Esophagus muscularis mucosa (tissue), 4 donors: ENCODE results near the gene SNAP29. TPM values are rescaled to one million over a fixed set of nuclear protein-coding genes. Genes with fewer than 3 reads are reported as not detected.
"Not testable (repeated sequence)": the region's sequence is repeated elsewhere in the genome, so short reads cannot be mapped to it uniquely, and the experiment has no call there.

ENCODE experiments used
- DNase-seq: peaks from one replicate; pipeline ENCODE4 v3.0.0-alpha.2; 2017; ENCODE audit errors: extremely low spot score
- H3K27ac ChIP-seq, 4 donors: fragments of 200-600 bp; sonication (generic); replicated peaks in 1 of 4; 1 replicate in 3 of 4; 2 replicates in 1 of 4; pipeline ENCODE4 v1.5.1; 2016 to 2019; ENCODE audit warnings: mild to moderate bottlenecking in 1 of 4
- H3K27me3 ChIP-seq, 4 donors: fragments of 200-600 bp; sonication (generic); one replicate each; pipeline versions ENCODE4 v1.5.1 to v1.6.0; 2016 to 2019
- H3K36me3 ChIP-seq, 4 donors: fragments of 200-600 bp; sonication (generic); one replicate each; pipeline ENCODE4 v1.5.1; 2016 to 2019
- H3K4me1 ChIP-seq, 4 donors: fragments of 200-600 bp; sonication (generic); one replicate each; pipeline ENCODE4 v1.5.1; 2016 to 2019
- H3K4me3 ChIP-seq, 4 donors: fragments of 200-600 bp; sonication (generic); 1 replicate in 2 of 4; 2 replicates in 2 of 4; pipeline ENCODE4 v1.5.1; 2016 to 2019; ENCODE audit warnings: mild to moderate bottlenecking in 4 of 4, moderate library complexity in 1 of 4
- H3K9me3 ChIP-seq, 4 donors: fragments of 200-600 bp; sonication (generic); 1 replicate in 3 of 4; 2 replicates in 1 of 4; pipeline ENCODE4 v1.5.1; 2016 to 2019
- EP300 ChIP-seq: sonication (generic); formaldehyde crosslinking; IDR thresholded peaks from one replicate; pipeline ENCODE4 v1.6.1; 2017; ENCODE audit warnings: antibody characterized with exemption
- POLR2A ChIP-seq: fragments of 450-650 bp; IDR thresholded peaks from one replicate; pipeline ENCODE4 v1.6.1; 2017; ENCODE audit warnings: antibody characterized with exemption, moderate library complexity, mild to moderate bottlenecking, low read depth
- POLR2AphosphoS5 ChIP-seq, 2 donors: sonication (generic); formaldehyde crosslinking; IDR thresholded peaks; one replicate each; pipeline ENCODE4 v1.6.1; 2017; ENCODE audit warnings: antibody characterized with exemption in 2 of 2
- WGBS: methylation state at CpG from one replicate; pipeline ENCODE4 v1.1.5; 2018; 5-methylcytosine and 5-hydroxymethylcytosine counted together
- intact Hi-C: fragments of 100-400 bp; cut with DNase I; formaldehyde crosslinking; loops from one replicate; pipeline ENCODE4 v1.15.1; 2023
- total RNA-seq, 4 donors: library from RNA; depleted of rRNA; stranded (reverse); fragments of >200 nt; gene quantifications; one replicate each; pipeline versions ENCODE4 v1.1.0 to v1.2.1, GENCODE V29; 2016
- TF ChIP-seq, protein P1 (sequence below), 3 experiments: fragments of 200-600 bp in 2 of 3; fragments of 450-650 bp in 1 of 3; sonication (generic) in 2 of 3; IDR thresholded peaks; one replicate each; pipeline ENCODE4 v1.5.1; 2017 to 2019; ENCODE audit warnings: antibody characterized with exemption in 3 of 3, mild to moderate bottlenecking in 2 of 3, moderate library complexity in 1 of 3

The SNAP29 gene
- total RNA-seq, 4 donors from 2014 or later: 21.2 to 33.6 (median 26.4) TPM

DNA sequence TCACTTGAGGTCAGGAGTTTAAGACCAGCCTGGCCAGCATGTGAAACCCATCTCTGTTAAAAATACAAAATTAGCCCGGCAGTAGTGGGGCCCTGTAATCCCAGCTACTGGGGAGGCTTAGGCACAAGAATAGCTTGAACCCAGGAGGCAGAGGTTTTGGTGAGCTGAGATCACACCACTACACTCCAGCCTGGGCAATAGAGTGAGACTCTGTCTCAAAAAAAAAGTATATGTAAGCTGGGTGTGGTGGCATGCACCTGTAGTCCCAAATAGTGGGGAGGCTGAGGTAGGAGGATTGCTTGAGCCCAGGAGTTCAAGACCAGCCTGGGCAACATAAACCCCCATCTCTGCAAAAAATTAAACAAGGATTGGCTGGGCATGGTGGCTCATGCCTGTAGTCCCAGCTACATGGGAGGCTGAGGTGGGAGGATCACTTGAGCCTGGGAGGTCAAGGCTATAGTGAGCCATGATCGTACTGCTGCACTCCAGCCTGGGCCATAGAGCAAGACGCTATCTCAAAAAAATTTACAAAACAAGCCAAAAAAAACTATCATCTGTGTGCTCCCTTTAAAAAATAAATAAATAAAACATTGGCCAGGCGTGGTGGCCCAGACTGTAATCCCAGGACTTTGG is 69.2 kb downstream of the SNAP29 start:
- no peaks in the 10 kb centered on the region for H3K27me3 ChIP-seq
- intact Hi-C loops: no loop called here
- H3K4me3 ChIP-seq: no peak overlapping the region
- no peak overlapping the region for H3K27ac ChIP-seq
- no peaks in the 10 kb centered on the region for H3K9me3 ChIP-seq
- TF ChIP-seq POLR2A (no peak), POLR2AphosphoS5 (IDR thresholded peaks at IDR 0.05) (no peak), EP300 (no peak)
- TF ChIP-seq, protein P1, sequence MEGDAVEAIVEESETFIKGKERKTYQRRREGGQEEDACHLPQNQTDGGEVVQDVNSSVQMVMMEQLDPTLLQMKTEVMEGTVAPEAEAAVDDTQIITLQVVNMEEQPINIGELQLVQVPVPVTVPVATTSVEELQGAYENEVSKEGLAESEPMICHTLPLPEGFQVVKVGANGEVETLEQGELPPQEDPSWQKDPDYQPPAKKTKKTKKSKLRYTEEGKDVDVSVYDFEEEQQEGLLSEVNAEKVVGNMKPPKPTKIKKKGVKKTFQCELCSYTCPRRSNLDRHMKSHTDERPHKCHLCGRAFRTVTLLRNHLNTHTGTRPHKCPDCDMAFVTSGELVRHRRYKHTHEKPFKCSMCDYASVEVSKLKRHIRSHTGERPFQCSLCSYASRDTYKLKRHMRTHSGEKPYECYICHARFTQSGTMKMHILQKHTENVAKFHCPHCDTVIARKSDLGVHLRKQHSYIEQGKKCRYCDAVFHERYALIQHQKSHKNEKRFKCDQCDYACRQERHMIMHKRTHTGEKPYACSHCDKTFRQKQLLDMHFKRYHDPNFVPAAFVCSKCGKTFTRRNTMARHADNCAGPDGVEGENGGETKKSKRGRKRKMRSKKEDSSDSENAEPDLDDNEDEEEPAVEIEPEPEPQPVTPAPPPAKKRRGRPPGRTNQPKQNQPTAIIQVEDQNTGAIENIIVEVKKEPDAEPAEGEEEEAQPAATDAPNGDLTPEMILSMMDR (IDR thresholded peaks at IDR 0.05): no peak
- H3K36me3 ChIP-seq: peaks cover 0 to 1% (median 0%) of the 10 kb centered on the region in 4 donors
- 84% methylated on average over 4 of the region's 4 CpGs for WGBS
- no peak for DNase-seq
- peaks cover 20 to 76% (median 59%) of the 10 kb centered on the region in 4 donors for H3K4me1 ChIP-seq

DNA sequence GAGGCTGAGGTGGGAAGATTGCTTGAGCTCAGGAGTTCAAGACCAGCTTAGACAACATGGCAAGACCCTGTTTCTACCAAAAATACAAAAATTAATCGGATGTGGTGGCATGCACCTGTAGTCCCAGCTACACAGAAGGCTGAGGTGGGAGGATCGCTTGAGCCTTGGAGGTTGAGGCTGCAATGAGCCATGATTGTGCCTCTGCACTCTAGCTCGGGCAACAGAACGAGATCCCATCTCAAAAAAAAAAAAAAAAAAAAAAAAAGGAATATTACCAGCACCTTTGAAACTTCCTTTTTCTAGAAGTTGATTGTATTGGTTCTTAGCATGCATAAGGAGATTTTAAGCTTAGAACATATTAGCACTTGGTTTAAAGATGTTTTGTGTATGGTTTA is 69.8 kb downstream of the SNAP29 start:
- WGBS: 88% methylated on average over 4 of the region's 4 CpGs
- intact Hi-C loops: no loop called here
- Histone ChIP-seq H3K27ac (no peak overlapping the region), H3K36me3 (peaks cover 0 to 5% (median 0%) of the 10 kb centered on the region in 4 donors), H3K4me3 (no peak overlapping the region), H3K9me3 (no peaks in the 10 kb centered on the region), H3K4me1 (peaks cover 20 to 77% (median 54%) of the 10 kb centered on the region in 4 donors), H3K27me3 (no peaks in the 10 kb centered on the region)
- TF ChIP-seq POLR2A (no peak), EP300 (no peak), POLR2AphosphoS5 (IDR thresholded peaks at IDR 0.05) (no peak)
- TF ChIP-seq, protein P1 (IDR thresholded peaks at IDR 0.05): no peak
- no peak for DNase-seq

DNA sequence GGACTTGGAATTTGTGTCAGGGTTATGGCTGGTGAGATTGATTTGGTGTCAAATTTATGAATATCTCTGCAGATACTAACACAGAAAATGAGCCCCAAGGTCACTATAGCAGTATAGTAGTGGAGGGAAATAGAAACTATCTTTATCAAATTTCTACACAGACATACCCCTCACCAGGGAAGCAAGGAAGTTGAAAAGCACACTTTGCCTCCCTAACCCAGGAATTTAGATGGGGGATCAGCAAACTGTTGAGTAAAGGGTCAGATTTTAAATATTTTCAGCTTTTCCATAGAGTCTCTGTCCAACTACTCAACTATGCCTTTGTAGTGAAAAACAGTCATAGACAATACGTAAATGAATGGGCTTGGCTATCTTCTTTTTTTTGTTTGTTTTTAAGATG is 71.2 kb downstream of the SNAP29 start:
- Histone ChIP-seq H3K36me3 (peaks cover 5 to 19% (median 10%) of the 10 kb centered on the region in 4 donors), H3K4me3 (no peak overlapping the region), H3K4me1 (peaks cover 20 to 68% (median 47%) of the 10 kb centered on the region in 4 donors), H3K27me3 (no peaks in the 10 kb centered on the region), H3K9me3 (no peaks in the 10 kb centered on the region), H3K27ac (no peak overlapping the region)
- no peak for DNase-seq
- intact Hi-C loops: no loop called here
- TF ChIP-seq POLR2AphosphoS5 (IDR thresholded peaks at IDR 0.05) (no peak), EP300 (no peak), POLR2A (no peak)
- TF ChIP-seq, protein P1 (IDR thresholded peaks at IDR 0.05): no peak
- 91% methylated on average over 1 of the region's 1 CpG for WGBS

DNA sequence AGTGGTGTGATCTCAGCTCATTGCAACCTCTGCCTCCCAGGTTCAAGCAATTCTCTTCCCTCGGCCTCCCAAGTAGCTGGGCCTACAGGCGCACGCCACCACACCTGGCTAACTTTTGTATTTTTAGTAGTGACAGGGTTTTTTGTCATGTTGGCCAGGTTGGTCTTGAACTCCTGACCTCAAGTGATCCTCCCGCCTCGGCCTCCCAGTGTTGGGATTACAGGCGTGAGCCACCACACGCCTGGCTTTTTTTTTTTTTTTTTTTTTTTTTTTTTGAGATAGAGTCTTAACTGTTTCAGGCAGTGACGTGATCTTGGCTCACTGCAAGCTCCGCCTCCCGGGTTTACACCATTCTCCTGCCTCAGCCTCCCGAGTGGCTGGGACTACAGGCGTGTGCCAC is 71.6 kb downstream of the SNAP29 start:
- intact Hi-C loops, H3K27ac ChIP-seq, H3K4me3 ChIP-seq, H3K9me3 ChIP-seq, DNase-seq, H3K27me3 ChIP-seq: not testable (repeated sequence)
- Histone ChIP-seq H3K4me1 (peaks cover 20 to 66% (median 44%) of the 10 kb centered on the region in 4 donors), H3K36me3 (peaks cover 5 to 23% (median 13%) of the 10 kb centered on the region in 4 donors)
- WGBS: 96% methylated on average over 12 of the region's 12 CpGs

DNA sequence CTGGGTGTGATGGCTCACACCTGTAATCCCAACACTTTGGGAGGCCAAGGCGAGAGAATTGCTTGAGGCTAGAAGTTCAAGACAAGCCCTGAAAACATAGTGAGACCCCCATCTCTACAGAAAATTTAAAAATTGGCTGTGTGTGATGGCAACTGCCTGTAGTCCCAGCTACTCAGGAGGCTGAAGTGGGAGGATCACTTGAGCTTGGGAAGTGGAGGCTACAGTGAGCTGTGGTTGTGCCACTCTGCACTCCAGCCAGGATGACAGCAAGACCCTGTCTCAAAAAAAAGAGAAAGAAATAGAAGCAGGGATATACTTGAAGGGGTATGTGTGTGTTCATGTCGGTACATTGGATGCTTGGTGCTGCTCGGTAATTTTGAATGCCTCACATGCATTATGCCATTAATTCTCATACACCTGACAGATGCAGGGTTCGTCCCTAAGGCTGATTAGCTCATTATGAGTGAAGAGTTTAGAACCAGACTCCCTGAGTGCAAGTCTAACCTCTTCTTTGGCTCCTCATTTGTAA is 72.4 kb downstream of the SNAP29 start:
- Histone ChIP-seq H3K27ac (no peak overlapping the region), H3K4me1 (peaks cover 17 to 65% (median 44%) of the 10 kb centered on the region in 4 donors), H3K36me3 (peaks cover 5 to 31% (median 19%) of the 10 kb centered on the region in 4 donors), H3K9me3 (no peaks in the 10 kb centered on the region), H3K4me3 (no peak overlapping the region), H3K27me3 (no peaks in the 10 kb centered on the region)
- intact Hi-C loops: no loop called here
- no peak for TF ChIP-seq POLR2AphosphoS5 (IDR thresholded peaks at IDR 0.05)
- TF ChIP-seq EP300: no peak
- no peak for TF ChIP-seq POLR2A
- TF ChIP-seq, protein P1 (IDR thresholded peaks at IDR 0.05): no peak
- no peak for DNase-seq
- WGBS: 74% methylated on average over 4 of the region's 4 CpGs
